Activated T-helper 9 cell treated with anti-CD3 and anti-CD28 coated beads, Interleukin-2, amount 50 U/mL, for 16 hours (primary cell): Measurements from ENCODE around the gene ACTL10.

Experiments
- DNase-seq: peaks from one replicate; pipeline ENCODE4 v3.0.0-alpha.2; 2020; ENCODE audit warnings: low read depth

Gene ACTL10

DNA sequence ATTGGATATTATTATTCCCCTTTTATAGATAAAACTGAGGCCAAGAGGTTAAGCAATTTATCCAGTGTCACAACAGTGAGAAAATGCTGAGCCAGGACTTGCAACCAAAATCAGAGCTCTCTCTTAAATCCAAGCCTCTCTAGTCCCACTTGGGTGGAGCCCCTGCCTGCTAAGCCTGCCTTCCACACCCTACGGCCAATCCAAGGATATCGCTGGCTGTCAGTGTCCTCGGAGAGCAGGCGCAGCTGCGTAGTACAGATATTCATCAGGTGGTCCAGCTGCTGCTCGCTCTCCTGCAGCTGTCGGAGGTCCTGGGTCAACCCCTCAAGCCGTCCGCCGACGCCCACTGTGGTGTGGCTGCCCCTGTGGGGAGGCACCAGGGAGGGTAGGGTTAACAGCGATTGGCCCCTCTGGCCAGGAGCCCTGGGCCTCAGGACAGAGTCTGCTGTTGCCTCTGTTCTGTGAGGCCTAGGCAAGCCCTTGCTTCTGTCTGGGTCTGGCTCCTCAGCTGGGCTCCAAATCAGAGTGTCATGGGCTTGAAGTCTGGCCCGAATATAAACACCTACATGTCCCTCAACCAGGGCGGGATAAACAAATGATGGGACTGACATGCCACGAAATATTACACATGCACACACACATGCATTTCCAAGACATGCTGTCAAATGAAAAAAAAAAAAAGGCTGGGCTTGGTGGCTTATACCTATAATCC, 11.4 kb downstream of the ACTL10 start:
- DNase-seq, result no peak

DNA sequence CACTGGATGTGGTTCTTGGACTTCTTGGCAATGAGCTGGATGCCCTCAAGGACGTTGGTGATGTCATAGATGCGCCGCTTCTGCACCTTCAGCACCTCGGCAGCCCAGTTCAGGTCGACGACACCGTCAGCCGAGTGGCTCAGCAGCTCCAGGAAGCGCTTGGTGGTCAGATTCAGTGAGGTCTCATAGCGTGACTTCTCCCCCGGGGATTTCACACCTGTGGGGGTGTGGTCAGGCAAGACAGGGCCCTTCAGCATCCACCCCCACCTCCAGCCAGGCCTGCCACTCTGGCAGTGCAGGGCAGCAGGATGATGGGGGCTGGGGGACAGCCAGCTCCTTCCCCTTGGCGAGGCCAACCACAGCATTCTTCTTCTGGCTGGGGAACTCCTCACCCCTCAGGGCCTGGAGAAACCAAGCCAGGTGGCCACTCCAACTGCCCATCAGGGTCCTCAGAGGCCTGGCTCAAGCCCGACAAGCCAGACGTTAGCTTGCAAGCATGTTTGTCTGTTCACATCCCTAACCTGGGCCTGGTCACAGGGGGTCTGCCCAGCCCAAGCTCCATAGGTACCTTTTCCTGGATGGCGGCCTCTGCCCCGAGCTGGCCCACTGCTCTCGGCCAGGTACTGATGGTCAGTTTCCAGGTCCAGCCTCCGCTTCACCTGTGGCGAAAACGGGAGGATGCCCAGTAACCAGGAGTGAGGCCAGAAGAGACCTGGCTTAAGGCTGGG, 13.2 kb downstream of the ACTL10 start:
- DNase-seq, result peak; percentile 35

- DNase-seq, result no peak
Measured at GRCh38 chr20:33680686-33681085, 13.9 kb downstream of the ACTL10 start.

GRCh38 chr20:33681288-33681687, 14.5 kb downstream of the ACTL10 start:
- DNase-seq, result no peak

DNA sequence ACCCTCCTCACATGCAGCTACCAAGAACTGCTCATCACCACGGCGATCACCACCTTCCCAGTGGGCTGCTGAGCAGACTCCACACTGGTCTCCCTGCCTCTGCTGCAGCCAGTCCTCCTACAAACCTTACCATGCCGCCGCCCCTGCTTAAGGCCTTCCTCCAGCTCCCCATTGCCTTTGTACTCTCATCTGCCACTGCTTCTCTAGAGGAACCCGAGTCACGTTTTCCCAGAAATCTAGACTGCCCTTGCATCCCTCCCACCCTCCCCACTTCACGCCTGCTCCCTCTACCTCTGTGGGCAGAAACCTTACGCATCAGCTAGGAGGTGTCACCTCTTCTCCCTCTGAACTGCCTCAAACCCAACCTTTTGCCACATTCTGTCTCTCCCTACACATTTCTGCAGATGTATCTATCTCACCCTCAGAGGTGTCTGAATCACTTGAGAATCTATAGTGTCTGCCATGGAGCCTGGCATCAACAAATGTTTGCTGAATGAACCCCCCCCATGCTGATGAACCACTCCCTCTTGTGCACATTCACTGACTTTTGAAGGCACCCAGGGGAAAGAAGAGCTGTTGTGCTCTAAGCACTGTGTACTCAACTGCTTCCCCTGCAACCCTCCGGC, 15.1 kb downstream of the ACTL10 start:
- no peak for DNase-seq

GRCh38 chr20:33684533-33685327, 18.0 kb downstream of the ACTL10 start:
- DNase-seq, result no peak

DNA sequence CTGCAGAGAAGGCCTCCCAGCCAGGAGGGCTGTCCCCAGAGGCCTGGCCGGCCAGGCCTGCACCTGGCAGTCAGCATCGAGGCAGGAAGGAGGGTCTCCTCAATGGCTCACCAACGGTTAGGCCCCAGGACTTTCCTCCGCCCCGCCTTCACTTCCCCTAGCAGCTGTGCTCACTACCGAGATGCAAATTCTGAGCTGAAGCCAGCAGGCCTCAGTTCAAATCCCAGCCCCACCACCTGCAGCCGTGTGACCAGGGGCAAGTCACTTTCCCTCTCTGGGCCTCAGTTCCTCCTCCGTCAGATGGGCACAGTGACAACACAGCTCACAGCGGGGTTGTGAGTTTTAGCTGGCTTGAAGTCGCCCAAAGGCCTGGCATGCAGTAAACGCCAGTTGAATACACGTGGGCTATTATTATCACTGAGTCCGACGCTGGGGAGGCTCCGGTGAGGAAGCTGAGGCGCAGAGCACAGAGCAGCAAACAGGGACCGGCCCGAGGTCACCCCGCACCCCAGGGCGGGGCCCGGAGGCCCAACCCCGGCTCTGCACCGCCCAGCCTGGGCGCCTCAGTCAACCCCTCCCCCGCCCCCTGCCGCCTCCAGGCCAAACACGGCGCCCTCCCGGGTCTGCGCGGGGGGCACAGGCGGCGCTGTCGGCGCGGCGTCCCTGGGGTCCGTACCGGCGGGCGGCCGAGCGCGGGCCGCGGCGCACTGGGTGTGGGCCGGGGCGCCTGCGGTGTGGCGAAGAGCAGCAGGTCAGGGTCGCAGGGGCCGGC, 18.8 kb downstream of the ACTL10 start:
- DNase-seq, result no peak

- DNase-seq, result peak; percentile 94
Measured at GRCh38 chr20:33686100-33686983, 19.6 kb downstream of the ACTL10 start, which contains the start of gene E2F1. E2F1 (minus strand) TSS chr20:33686385; CDS start chr20:33686264, 121 bp downstream.

DNA sequence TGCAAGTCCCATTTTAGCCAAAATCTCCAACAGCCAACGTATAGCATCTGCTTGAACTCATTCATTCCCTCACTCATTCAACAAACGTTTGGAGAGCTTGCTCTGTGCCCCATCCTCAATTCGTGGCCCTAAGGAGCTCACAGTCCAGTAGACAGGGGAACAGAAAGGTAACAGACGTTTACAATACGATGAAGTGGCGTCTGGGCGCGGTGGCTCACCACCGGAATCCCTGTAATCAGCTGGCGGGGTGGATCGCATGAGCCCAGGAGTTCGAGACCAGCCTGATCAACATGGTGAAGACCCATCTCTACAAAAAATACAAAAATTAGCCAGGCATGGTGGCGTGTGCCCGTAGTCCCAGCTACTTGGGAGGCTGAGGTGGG, 20.2 kb downstream of the ACTL10 start:
- DNase-seq, result no peak

GRCh38 chr20:33687370-33687915, 20.7 kb downstream of the ACTL10 start:
- no peak for DNase-seq

GRCh38 chr20:33687993-33688937, 21.5 kb downstream of the ACTL10 start:
- no peak for DNase-seq

DNA sequence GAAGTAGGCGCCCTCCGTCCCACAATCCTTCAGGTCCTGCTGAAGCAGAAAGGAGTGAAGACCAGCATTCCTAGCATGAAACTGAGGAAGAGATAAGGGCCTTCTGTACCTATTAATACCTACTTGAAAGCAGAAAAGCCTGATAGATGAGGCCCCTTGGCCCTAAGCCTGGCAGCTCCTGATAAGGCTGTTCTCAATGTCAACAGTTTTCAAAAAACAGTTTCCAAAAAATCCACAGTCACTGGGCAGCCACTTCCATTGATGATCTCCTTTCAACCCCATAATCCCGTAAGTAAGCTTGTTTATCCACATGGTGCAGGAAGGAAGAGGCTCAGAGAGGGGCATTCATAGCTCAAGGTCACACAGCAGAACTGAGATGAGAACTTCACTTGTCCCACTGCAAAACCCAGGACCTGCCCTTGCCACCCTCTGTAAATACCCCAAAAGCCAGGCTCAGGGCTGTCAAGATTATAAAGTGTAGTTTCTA, 22.2 kb downstream of the ACTL10 start:
- DNase-seq, result no peak

GRCh38 chr20:33689493-33689892, 22.8 kb downstream of the ACTL10 start:
- no peak for DNase-seq

GRCh38 chr20:33689973-33690372, 23.2 kb downstream of the ACTL10 start:
- DNase-seq, result no peak

DNA sequence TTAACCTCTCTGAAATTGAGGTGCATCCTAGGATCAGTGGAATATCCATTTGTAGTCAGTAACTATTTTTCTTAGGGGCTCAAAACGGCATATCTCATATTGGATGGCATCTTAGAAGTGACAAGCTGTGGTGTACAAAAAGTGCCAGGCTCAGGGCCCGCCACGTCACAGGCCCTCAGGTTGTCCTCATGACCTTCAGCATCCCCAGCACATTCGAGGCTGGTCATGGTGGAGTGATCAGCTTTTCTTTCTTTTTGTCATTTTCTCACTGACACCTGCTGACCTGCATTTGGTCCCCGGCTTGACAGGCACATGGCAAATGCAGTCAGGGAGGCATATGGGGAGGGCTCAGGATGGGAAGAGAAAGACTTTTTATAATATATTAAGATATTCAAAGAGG, 26.5 kb downstream of the ACTL10 start:
- no peak for DNase-seq

GRCh38 chr20:33693741-33694638, 27.2 kb downstream of the ACTL10 start:
- DNase-seq, result no peak

GRCh38 chr20:33694639-33695012, 27.9 kb downstream of the ACTL10 start:
- DNase-seq, result no peak

DNA sequence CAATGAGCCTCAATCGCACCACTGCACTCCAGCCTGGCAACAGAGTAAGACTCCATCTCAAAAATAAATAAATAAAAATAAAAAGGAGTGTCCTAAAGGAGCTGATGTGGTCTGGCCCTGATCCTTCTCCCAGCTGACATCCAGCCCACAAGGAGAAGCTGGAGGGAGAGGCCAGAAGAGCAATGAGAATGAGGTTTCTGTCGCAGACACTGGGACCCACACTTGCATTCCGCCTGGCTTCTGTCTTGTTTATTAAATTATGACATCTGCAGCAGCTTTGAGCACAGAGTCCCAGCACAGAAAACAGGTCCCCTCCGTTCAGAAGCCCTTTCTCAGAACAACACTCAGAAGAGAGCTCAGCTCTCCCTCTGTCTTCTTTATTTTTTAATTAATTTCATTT, 29.7 kb downstream of the ACTL10 start:
- no peak for DNase-seq
